Measurements from ENCODE around the gene INSM1.
A peak's percentile ranks its signal among the peaks of the same experiment; 100 is the strongest.

INSM1 gene

GRCh38 chr20:20395903-20396568, 28.1 kb downstream of the INSM1 start:
- no peak for DNase-seq

DNA sequence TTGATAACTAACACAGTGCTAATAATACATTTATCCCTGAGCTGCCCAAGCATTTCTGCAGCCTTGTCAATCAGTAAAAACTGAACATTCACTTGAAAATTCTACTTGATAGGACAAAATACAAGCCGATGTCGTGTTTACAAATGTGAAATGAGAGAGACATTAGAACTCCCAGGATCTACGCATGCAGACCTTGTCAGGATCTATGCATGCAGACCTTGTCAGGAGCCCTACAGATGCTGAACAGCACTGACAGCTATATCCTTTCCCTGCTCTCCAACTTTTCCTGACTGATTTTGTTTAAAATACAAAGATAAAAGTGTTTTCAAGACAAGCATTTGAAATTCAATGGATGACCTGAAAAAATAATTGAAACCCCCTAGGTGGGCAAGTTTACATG, 28.9 kb downstream of the INSM1 start:
- DNase-seq: no peak

GRCh38 chr20:20398123-20398522, 30.2 kb downstream of the INSM1 start:
- no peak for DNase-seq

GRCh38 chr20:20399531-20400500, 31.9 kb downstream of the INSM1 start:
- DNase-seq: no peak

DNA sequence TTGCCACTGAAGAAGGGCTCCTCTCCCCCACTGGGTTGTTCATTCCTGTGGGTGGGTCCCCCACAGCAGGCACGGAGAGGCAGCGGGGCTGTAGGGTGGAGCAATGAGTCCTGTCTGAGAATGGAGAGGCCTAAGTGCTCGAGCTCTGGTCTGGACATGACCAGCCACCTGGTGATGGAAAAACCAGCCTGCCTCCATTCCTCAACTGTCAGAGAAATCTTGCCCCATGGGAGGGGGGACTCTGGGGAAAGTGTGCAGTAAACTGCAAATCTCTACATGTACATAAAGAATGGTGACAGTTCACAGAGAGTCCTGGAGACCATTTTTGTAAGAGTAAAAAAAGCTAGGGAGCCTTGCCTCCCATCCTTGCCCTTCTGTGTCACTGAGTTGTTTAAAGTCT, 34.1 kb downstream of the INSM1 start:
- no peak for DNase-seq

DNA sequence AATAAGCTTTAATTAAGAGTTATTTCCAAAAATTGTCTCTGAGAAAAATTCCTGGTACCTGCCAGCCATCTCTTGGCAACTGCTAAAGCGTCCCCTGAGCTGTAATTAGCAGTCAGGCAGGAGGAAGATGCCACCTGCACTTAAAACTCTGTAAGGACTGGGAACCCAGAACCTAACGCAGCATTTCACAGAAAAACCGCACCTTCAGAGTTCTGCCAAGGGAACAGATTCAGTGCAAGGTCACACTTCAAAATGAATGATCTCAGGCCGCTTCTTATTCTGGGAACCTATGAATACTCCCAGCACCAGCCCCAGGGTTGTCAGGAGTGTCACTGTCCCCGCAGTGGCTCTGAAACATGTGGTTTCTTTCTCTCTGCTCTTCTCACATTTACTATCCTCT, 36.7 kb downstream of the INSM1 start:
- no peak for DNase-seq

- DNase-seq: no peak
These were observed 37.7 kb downstream of the INSM1 start for GRCh38 chr20:20405623-20406022.

- DNase-seq: no peak
These were observed 38.4 kb downstream of the INSM1 start for GRCh38 chr20:20406306-20406705.

- DNase-seq: no peak
These were observed 40.2 kb downstream of the INSM1 start for GRCh38 chr20:20407891-20408805.

GRCh38 chr20:20409331-20409730, 41.4 kb downstream of the INSM1 start:
- no peak for DNase-seq

GRCh38 chr20:20410678-20411077, 42.8 kb downstream of the INSM1 start:
- DNase-seq: no peak

DNA sequence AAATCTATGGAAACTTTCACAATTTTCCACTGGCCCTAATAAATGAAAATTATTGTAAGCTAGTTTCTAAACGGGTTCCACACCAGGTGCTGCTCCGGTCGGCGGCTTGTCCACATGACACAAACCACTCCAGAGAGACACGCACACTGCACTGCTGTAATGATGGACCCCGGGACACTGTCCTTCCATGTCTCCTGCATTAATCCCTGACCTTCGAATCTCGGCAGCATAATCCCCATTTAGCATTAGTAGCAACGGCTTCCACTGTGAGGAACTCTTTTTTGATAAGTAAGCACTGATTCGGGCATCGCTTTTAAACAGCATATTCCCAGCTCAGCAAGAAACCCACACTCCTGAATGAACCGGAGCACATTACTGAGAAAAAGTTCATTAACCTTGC, 43.5 kb downstream of the INSM1 start:
- DNase-seq: no peak

- no peak for DNase-seq
These were observed 43.9 kb downstream of the INSM1 start for GRCh38 chr20:20411836-20412235.

GRCh38 chr20:20412750-20413149, 44.8 kb downstream of the INSM1 start:
- peak; percentile 45 for DNase-seq

GRCh38 chr20:20413810-20414281, 45.9 kb downstream of the INSM1 start:
- DNase-seq: no peak

- no peak for DNase-seq
These were observed 46.8 kb downstream of the INSM1 start for GRCh38 chr20:20414640-20415220.

- DNase-seq: no peak
These were observed 47.4 kb downstream of the INSM1 start for GRCh38 chr20:20415321-20415720.

- DNase-seq: no peak
These were observed 50.2 kb downstream of the INSM1 start for GRCh38 chr20:20417876-20418676.

All from stimulated activated CD8-positive, alpha-beta memory T cell treated with anti-CD3 and anti-CD28 coated beads, Interleukin-4, amount 100 ng/mL, for 48 hours (primary cell).